HEK293 (cell line): ENCODE data around the gene KATNAL2.

ENCODE experiments used
- CTCF ChIA-PET: fragments of 350-600 bp; formaldehyde crosslinking; extraction: SDS; loops from one replicate; lab custom pipeline; 2021; ENCODE audit warnings: antibody characterized with exemption; lab: Yijun Ruan, JAX
- POLR2A ChIA-PET: fragments of 300-600 bp; formaldehyde crosslinking; extraction: SDS; loops from one replicate; lab custom pipeline; 2020; ENCODE audit warnings: antibody characterized with exemption, inconsistent platforms; lab: Yijun Ruan, JAX
- H3K27ac ChIP-seq: fragments of 200-500 bp; sonication (Bioruptor generic); 2 replicates; pipeline ENCODE4 v1.5.1; 2014; ENCODE audit warnings: low read depth, low read length, control low read depth, inconsistent platforms; ENCODE audit errors: extremely low read depth
- H3K36me3 ChIP-seq, 2 experiments: fragments of 200-500 bp in 1 of 2; sonication (Bioruptor generic) in 1 of 2; 1 replicate in 1 of 2; 2 replicates in 1 of 2; pipeline ENCODE4 v1.5.1; 2014 to 2017; ENCODE audit warnings: inconsistent platforms in 2 of 2, low read length in 2 of 2; ENCODE audit not compliant: control insufficient read depth in 2 of 2, insufficient read depth in 1 of 2
- H3K4me1 ChIP-seq: fragments of 200-500 bp; sonication (Bioruptor generic); 2 replicates; pipeline ENCODE4 v1.5.1; 2014; ENCODE audit warnings: mild to moderate bottlenecking, low read length, inconsistent platforms; ENCODE audit not compliant: control insufficient read depth, insufficient read depth
- H3K4me3 ChIP-seq: 2 replicates; pipeline ENCODE4 v1.5.1; 2011; ENCODE audit warnings: low read depth, mild to moderate bottlenecking, control low read depth, low read length, moderate library complexity
- H3K9me3 ChIP-seq: fragments of 200-500 bp; sonication (Bioruptor generic); 2 replicates; pipeline ENCODE4 v1.5.1; 2014; ENCODE audit warnings: low read depth, low read length, inconsistent platforms; ENCODE audit not compliant: control insufficient read depth, insufficient read depth
- FEZF1 ChIP-seq: fragments of 450-650 bp; formaldehyde crosslinking; IDR thresholded peaks from 2 replicates; pipeline ENCODE4 v1.5.1; 2016; ENCODE audit warnings: missing biosample characterization, missing genetic modification characterization
- GLI2 ChIP-seq: fragments of 450-650 bp; formaldehyde crosslinking; IDR thresholded peaks from 2 replicates; pipeline ENCODE4; 2017; ENCODE audit warnings: missing biosample characterization, missing genetic modification characterization, low read depth, borderline replicate concordance
- GLI4 ChIP-seq: fragments of 450-650 bp; formaldehyde crosslinking; IDR thresholded peaks from 2 replicates; pipeline ENCODE4 v1.5.1; 2016; ENCODE audit warnings: missing biosample characterization, missing genetic modification characterization
- HOXA7 ChIP-seq: sonication (generic); formaldehyde crosslinking; IDR thresholded peaks from 2 replicates; pipeline ENCODE4 v1.8.1; 2022; ENCODE audit warnings: missing genetic modification reagents, borderline replicate concordance
- HOXC10 ChIP-seq: sonication (generic); formaldehyde crosslinking; IDR thresholded peaks from 2 replicates; pipeline ENCODE4 v1.8.1; 2023; ENCODE audit warnings: mild to moderate bottlenecking, missing genetic modification reagents
- YY2 ChIP-seq: fragments of 450-650 bp; formaldehyde crosslinking; IDR thresholded peaks from 2 replicates; pipeline ENCODE4 v1.5.1; 2016; ENCODE audit warnings: missing biosample characterization, missing genetic modification characterization
- ZBTB17 ChIP-seq: fragments of 450-650 bp; formaldehyde crosslinking; IDR thresholded peaks from 2 replicates; pipeline ENCODE4 v1.5.1; 2016; ENCODE audit warnings: missing biosample characterization, missing genetic modification characterization
- ZNF10 ChIP-seq: fragments of 450-650 bp; formaldehyde crosslinking; IDR thresholded peaks from 2 replicates; pipeline ENCODE4 v1.5.1; 2017; ENCODE audit warnings: missing biosample characterization, missing genetic modification characterization
- ZNF132 ChIP-seq: fragments of 450-650 bp; formaldehyde crosslinking; IDR thresholded peaks from 2 replicates; pipeline ENCODE4 v1.5.1; 2017; ENCODE audit warnings: missing biosample characterization, missing genetic modification characterization, borderline replicate concordance
- ZNF140 ChIP-seq: fragments of 450-650 bp; formaldehyde crosslinking; IDR thresholded peaks from 2 replicates; pipeline ENCODE4 v1.5.1; 2016; ENCODE audit warnings: missing biosample characterization, missing genetic modification characterization
- ZNF221 ChIP-seq: fragments of 450-650 bp; formaldehyde crosslinking; IDR thresholded peaks from 2 replicates; pipeline ENCODE4 v1.5.1; 2017; ENCODE audit warnings: missing biosample characterization, missing genetic modification characterization, borderline replicate concordance
- ZNF341 ChIP-seq: fragments of 450-650 bp; formaldehyde crosslinking; IDR thresholded peaks from 2 replicates; pipeline ENCODE4; 2016; ENCODE audit warnings: low read depth, missing biosample characterization, missing genetic modification characterization
- ZNF426 ChIP-seq: fragments of 450-650 bp; formaldehyde crosslinking; IDR thresholded peaks from 2 replicates; pipeline ENCODE4 v1.5.1; 2017; ENCODE audit warnings: missing biosample characterization, missing genetic modification characterization, mild to moderate bottlenecking, inconsistent platforms, moderate library complexity
- ZNF558 ChIP-seq: fragments of 450-650 bp; formaldehyde crosslinking; IDR thresholded peaks from 2 replicates; pipeline ENCODE4 v1.5.1; 2016; ENCODE audit warnings: missing biosample characterization, missing genetic modification characterization
- ZNF768 ChIP-seq: fragments of 450-650 bp; formaldehyde crosslinking; IDR thresholded peaks from 2 replicates; pipeline ENCODE4 v1.5.1; 2018; ENCODE audit warnings: missing biosample characterization, mild to moderate bottlenecking, missing genetic modification characterization
- ZNF830 ChIP-seq: fragments of 450-650 bp; IDR thresholded peaks from 2 replicates; pipeline ENCODE4 v1.5.0; 2018; ENCODE audit warnings: missing biosample characterization, missing genetic modification characterization, low read depth, mild to moderate bottlenecking, moderate library complexity
- ZSCAN16 ChIP-seq: fragments of 450-650 bp; formaldehyde crosslinking; IDR thresholded peaks from 2 replicates; pipeline ENCODE4 v1.5.1; 2016; ENCODE audit warnings: missing biosample characterization, missing genetic modification characterization
- TF ChIP-seq, protein P1 (sequence below): fragments of 450-650 bp; formaldehyde crosslinking; IDR thresholded peaks from 2 replicates; pipeline ENCODE4 v1.5.1; 2016; ENCODE audit warnings: missing biosample characterization, missing genetic modification characterization, borderline replicate concordance
- TF ChIP-seq, protein P2 (sequence below): IDR thresholded peaks from 2 replicates; pipeline ENCODE4 v1.6.1; 2011; ENCODE audit warnings: mild to moderate bottlenecking, low read depth, low read length, borderline replicate concordance
- TF ChIP-seq, protein P3 (sequence below): fragments of 450-650 bp; formaldehyde crosslinking; IDR thresholded peaks from 2 replicates; pipeline ENCODE4 v1.5.1; 2017; ENCODE audit warnings: missing biosample characterization, mild to moderate bottlenecking, missing genetic modification characterization, moderate library complexity
- TF ChIP-seq, protein P4 (sequence below): fragments of 450-650 bp; formaldehyde crosslinking; IDR thresholded peaks from 2 replicates; pipeline ENCODE4 v1.5.1; 2016; ENCODE audit warnings: missing biosample characterization, missing genetic modification characterization
- TF ChIP-seq, protein P5 (sequence below): fragments of 450-650 bp; formaldehyde crosslinking; IDR thresholded peaks from 2 replicates; pipeline ENCODE4 v1.5.1; 2016; ENCODE audit warnings: missing biosample characterization, missing genetic modification characterization
- TF ChIP-seq, protein P6 (sequence below): fragments of 450-650 bp; formaldehyde crosslinking; IDR thresholded peaks from 2 replicates; pipeline ENCODE4 v1.5.1; 2017; ENCODE audit warnings: missing biosample characterization, missing genetic modification characterization

KATNAL2 gene

DNA sequence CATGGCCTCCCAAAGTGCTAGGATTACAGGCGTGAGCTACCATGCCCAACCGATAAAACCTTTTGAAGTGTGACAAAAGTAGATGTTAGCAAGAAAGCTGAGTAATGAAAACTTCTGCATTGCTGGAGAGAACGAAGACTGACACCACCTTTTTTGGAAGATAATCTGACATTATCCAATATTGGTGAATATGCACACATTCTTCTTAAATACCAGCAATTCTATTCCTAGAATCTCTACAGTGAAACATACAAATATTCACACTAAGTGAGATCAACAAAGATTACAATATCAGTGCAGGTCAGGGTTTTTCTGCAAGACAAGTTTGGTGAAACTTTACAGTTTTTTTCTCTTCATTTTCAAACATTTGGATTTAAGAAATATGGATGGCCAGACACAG lies 7.9 kb upstream of the KATNAL2 start:
- CTCF ChIA-PET = no interaction called here
- POLR2A ChIA-PET = interaction anchor here (1.3 kb wide), 1 partner anchor 8 kb away, joined by 4 read pairs; the partner anchor contains the start of genes KATNAL2 and PIAS2
- Histone ChIP-seq H3K4me3 (no peak overlapping the region), H3K27ac (no peak overlapping the region), H3K4me1 (peaks cover 14% of the 10 kb centered on the region), H3K9me3 (peaks cover 3% of the 10 kb centered on the region; the same call in 1 of the 2 replicates), H3K36me3 (peaks cover 0 to 4% of the 10 kb centered on the region in 2 experiments; a peak in 1 of 3 replicates)
- TF ChIP-seq ZBTB17 (tag by site-specific recombination) (no peak), ZNF341 (tag by site-specific recombination) (no peak), GLI2 (tag by site-specific recombination) (no peak)
- TF ChIP-seq, protein P1, sequence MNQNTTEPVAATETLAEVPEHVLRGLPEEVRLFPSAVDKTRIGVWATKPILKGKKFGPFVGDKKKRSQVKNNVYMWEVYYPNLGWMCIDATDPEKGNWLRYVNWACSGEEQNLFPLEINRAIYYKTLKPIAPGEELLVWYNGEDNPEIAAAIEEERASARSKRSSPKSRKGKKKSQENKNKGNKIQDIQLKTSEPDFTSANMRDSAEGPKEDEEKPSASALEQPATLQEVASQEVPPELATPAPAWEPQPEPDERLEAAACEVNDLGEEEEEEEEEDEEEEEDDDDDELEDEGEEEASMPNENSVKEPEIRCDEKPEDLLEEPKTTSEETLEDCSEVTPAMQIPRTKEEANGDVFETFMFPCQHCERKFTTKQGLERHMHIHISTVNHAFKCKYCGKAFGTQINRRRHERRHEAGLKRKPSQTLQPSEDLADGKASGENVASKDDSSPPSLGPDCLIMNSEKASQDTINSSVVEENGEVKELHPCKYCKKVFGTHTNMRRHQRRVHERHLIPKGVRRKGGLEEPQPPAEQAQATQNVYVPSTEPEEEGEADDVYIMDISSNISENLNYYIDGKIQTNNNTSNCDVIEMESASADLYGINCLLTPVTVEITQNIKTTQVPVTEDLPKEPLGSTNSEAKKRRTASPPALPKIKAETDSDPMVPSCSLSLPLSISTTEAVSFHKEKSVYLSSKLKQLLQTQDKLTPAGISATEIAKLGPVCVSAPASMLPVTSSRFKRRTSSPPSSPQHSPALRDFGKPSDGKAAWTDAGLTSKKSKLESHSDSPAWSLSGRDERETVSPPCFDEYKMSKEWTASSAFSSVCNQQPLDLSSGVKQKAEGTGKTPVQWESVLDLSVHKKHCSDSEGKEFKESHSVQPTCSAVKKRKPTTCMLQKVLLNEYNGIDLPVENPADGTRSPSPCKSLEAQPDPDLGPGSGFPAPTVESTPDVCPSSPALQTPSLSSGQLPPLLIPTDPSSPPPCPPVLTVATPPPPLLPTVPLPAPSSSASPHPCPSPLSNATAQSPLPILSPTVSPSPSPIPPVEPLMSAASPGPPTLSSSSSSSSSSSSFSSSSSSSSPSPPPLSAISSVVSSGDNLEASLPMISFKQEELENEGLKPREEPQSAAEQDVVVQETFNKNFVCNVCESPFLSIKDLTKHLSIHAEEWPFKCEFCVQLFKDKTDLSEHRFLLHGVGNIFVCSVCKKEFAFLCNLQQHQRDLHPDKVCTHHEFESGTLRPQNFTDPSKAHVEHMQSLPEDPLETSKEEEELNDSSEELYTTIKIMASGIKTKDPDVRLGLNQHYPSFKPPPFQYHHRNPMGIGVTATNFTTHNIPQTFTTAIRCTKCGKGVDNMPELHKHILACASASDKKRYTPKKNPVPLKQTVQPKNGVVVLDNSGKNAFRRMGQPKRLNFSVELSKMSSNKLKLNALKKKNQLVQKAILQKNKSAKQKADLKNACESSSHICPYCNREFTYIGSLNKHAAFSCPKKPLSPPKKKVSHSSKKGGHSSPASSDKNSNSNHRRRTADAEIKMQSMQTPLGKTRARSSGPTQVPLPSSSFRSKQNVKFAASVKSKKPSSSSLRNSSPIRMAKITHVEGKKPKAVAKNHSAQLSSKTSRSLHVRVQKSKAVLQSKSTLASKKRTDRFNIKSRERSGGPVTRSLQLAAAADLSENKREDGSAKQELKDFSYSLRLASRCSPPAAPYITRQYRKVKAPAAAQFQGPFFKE (tag by site-specific recombination) = no peak

DNA sequence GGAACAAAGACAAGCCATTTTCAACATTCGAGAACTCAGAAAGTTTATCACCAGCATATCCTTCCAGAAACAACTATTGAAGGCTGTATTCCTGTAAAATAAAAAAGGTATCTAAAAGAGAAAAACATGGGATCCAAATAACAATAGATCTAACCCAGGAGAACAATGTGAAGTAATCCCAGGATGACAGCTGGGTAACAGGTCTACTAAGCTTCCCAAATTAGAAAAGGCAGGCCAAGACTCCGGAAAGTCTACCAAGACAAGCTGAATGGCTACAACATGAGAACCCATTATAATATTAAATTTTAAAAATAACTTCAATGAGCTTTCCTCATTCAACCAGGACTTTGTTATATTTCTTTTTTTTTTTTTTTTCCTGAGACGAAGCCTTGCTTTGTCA lies 6.5 kb upstream of the KATNAL2 start:
- ChIA-PET POLR2A (no interaction called here), CTCF (interaction anchor here (0.7 kb wide), 1 partner anchor 26 kb away, joined by 4 read pairs; no protein-coding TSS in a partner anchor)
- Histone ChIP-seq H3K36me3 (peaks cover 0 to 4% of the 10 kb centered on the region in 2 experiments; a peak in 1 of 3 replicates), H3K4me1 (peaks cover 20% of the 10 kb centered on the region), H3K9me3 (peaks cover 3% of the 10 kb centered on the region; the same call in 1 of the 2 replicates), H3K27ac (no peak overlapping the region), H3K4me3 (no peak overlapping the region)
- TF ChIP-seq ZNF10 (tag by site-specific recombination) = no peak
- no peak for TF ChIP-seq ZSCAN16 (tag by site-specific recombination)
- no peak for TF ChIP-seq HOXA7 (CRISPR knock-in tag)
- TF ChIP-seq, protein P2, sequence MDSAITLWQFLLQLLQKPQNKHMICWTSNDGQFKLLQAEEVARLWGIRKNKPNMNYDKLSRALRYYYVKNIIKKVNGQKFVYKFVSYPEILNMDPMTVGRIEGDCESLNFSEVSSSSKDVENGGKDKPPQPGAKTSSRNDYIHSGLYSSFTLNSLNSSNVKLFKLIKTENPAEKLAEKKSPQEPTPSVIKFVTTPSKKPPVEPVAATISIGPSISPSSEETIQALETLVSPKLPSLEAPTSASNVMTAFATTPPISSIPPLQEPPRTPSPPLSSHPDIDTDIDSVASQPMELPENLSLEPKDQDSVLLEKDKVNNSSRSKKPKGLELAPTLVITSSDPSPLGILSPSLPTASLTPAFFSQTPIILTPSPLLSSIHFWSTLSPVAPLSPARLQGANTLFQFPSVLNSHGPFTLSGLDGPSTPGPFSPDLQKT = no peak
- no peak for TF ChIP-seq ZNF768 (tag by site-specific recombination)
- TF ChIP-seq, protein P3, sequence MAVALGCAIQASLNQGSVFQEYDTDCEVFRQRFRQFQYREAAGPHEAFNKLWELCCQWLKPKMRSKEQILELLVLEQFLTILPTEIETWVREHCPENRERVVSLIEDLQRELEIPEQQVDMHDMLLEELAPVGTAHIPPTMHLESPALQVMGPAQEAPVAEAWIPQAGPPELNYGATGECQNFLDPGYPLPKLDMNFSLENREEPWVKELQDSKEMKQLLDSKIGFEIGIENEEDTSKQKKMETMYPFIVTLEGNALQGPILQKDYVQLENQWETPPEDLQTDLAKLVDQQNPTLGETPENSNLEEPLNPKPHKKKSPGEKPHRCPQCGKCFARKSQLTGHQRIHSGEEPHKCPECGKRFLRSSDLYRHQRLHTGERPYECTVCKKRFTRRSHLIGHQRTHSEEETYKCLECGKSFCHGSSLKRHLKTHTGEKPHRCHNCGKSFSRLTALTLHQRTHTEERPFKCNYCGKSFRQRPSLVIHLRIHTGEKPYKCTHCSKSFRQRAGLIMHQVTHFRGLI (tag by site-specific recombination) = no peak
- no peak for TF ChIP-seq GLI4 (tag by site-specific recombination)
- no peak for TF ChIP-seq ZNF221 (tag by site-specific recombination)
- TF ChIP-seq ZNF830 (tag by site-specific recombination) = no peak
- TF ChIP-seq, protein P4, sequence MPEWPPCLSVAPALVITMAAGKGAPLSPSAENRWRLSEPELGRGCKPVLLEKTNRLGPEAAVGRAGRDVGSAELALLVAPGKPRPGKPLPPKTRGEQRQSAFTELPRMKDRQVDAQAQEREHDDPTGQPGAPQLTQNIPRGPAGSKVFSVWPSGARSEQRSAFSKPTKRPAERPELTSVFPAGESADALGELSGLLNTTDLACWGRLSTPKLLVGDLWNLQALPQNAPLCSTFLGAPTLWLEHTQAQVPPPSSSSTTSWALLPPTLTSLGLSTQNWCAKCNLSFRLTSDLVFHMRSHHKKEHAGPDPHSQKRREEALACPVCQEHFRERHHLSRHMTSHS (tag by site-specific recombination) = no peak
- no peak for TF ChIP-seq FEZF1
- TF ChIP-seq ZNF426 (tag by site-specific recombination) = no peak
- no peak for TF ChIP-seq ZNF558 (tag by site-specific recombination)
- TF ChIP-seq HOXC10 (CRISPR knock-in tag) = no peak
- TF ChIP-seq, protein P5, sequence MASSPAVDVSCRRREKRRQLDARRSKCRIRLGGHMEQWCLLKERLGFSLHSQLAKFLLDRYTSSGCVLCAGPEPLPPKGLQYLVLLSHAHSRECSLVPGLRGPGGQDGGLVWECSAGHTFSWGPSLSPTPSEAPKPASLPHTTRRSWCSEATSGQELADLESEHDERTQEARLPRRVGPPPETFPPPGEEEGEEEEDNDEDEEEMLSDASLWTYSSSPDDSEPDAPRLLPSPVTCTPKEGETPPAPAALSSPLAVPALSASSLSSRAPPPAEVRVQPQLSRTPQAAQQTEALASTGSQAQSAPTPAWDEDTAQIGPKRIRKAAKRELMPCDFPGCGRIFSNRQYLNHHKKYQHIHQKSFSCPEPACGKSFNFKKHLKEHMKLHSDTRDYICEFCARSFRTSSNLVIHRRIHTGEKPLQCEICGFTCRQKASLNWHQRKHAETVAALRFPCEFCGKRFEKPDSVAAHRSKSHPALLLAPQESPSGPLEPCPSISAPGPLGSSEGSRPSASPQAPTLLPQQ = no peak
- TF ChIP-seq, protein P6, sequence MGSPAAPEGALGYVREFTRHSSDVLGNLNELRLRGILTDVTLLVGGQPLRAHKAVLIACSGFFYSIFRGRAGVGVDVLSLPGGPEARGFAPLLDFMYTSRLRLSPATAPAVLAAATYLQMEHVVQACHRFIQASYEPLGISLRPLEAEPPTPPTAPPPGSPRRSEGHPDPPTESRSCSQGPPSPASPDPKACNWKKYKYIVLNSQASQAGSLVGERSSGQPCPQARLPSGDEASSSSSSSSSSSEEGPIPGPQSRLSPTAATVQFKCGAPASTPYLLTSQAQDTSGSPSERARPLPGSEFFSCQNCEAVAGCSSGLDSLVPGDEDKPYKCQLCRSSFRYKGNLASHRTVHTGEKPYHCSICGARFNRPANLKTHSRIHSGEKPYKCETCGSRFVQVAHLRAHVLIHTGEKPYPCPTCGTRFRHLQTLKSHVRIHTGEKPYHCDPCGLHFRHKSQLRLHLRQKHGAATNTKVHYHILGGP (tag by site-specific recombination) = no peak
- no peak for TF ChIP-seq YY2 (tag by site-specific recombination)
- TF ChIP-seq ZNF132 (tag by site-specific recombination) = no peak
- no peak for TF ChIP-seq ZNF140 (tag by site-specific recombination)
